Measurements from ENCODE around the gene LMAN1L. TPM values are rescaled to one million over a fixed set of nuclear protein-coding genes. Genes with fewer than 3 reads are reported as not detected.
"Not testable (repeated sequence)": the region's sequence is repeated elsewhere in the genome, so short reads cannot be mapped to it uniquely, and the experiment has no call there.

Gene LMAN1L
- total RNA-seq, 1 donor from 2014 or later, result not detected

DNA sequence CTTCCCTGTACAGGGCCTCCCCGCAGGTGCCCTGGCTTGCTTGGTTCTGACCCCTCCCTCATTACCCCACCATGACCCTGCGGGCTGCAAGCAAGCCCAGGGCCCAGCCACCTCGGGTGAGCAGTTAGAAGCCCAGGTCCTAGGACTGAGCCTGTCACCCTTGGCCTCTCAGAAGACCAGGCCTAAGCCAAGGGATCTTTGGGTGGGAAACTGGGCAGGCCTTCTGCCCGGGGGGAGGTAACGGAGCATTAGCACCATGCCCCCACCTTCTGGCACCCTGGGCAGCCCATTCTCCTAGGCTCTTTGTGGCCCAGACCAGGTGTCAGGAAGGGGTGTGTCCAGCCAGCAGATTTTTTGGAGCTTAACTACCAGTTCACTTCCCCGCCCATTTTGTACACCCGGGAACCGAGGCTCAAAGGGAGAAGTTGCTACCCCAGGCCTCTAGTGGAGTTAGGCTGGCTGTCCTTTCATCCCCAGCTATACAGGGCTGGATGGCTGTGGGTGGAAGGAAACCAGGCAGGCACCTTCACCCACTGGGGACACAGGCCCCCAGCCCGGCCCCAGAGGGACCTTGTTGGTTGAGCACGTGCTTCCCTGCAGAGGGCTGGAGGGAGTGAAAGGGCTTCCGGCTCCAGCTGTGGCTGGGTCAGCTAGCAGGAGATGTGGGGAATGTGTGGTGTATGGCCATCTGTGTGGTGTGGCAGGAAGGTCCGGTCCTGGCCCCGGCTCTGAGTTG lies 29.4 kb upstream of the LMAN1L start:
- peak overlapping the region; percentile 79 for H3K27ac ChIP-seq
- H3K36me3 ChIP-seq, result no peaks in the 10 kb centered on the region
- no peaks in the 10 kb centered on the region for H3K27me3 ChIP-seq
- no peak for DNase-seq (ENCODE audit: extremely low spot score in 2 of 2)
- H3K4me3 ChIP-seq, result peak overlapping the region; percentile 76 to 93
- TF ChIP-seq POLR2AphosphoS5 (IDR thresholded peaks at IDR 0.05; ENCODE audit: insufficient read depth in 1 of 2, low read depth in 1 of 2) (no peak), POLR2A (IDR thresholded peaks at IDR 0.05) (no peak)
- TF ChIP-seq, protein P1, sequence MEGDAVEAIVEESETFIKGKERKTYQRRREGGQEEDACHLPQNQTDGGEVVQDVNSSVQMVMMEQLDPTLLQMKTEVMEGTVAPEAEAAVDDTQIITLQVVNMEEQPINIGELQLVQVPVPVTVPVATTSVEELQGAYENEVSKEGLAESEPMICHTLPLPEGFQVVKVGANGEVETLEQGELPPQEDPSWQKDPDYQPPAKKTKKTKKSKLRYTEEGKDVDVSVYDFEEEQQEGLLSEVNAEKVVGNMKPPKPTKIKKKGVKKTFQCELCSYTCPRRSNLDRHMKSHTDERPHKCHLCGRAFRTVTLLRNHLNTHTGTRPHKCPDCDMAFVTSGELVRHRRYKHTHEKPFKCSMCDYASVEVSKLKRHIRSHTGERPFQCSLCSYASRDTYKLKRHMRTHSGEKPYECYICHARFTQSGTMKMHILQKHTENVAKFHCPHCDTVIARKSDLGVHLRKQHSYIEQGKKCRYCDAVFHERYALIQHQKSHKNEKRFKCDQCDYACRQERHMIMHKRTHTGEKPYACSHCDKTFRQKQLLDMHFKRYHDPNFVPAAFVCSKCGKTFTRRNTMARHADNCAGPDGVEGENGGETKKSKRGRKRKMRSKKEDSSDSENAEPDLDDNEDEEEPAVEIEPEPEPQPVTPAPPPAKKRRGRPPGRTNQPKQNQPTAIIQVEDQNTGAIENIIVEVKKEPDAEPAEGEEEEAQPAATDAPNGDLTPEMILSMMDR (IDR thresholded peaks at IDR 0.05), result no peak
- H3K4me1 ChIP-seq, result peaks cover 72% of the 10 kb centered on the region
- intact Hi-C loops (cut with DNase I), result loop anchor here (5.0 to 10.0 kb wide), 2 partner anchors 174 to 408 kb away; partner anchors contain the start of gene RPP25
- H3K9me3 ChIP-seq, result no peaks in the 10 kb centered on the region

DNA sequence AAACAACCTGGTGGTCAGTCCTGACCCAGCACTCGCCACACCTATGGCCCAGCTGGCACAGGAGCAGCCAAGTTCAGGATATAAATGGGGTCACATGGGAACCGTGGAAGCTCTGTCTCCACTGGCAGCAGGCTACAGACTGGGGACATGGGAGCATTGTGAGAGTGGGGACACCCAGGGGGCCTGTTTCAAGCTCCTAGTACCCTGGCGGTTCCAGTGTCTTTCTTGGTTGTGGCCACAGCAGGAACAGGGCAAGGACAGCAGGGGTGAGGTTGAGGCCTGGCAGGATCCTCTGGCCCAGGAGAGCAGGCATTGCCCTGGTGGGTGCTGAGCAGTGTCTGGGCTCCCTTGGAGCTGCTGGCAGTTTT lies 28.8 kb upstream of the LMAN1L start:
- intact Hi-C loops (cut with DNase I), result loop anchor here (5.0 to 10.0 kb wide), 2 partner anchors 174 to 409 kb away; partner anchors contain the start of gene RPP25
- TF ChIP-seq POLR2A (IDR thresholded peaks at IDR 0.05) (no peak), POLR2AphosphoS5 (IDR thresholded peaks at IDR 0.05; ENCODE audit: insufficient read depth in 1 of 2, low read depth in 1 of 2) (no peak)
- TF ChIP-seq, protein P1 (IDR thresholded peaks at IDR 0.05), result no peak
- Histone ChIP-seq H3K36me3 (no peaks in the 10 kb centered on the region), H3K27ac (peak overlapping the region; percentile 79), H3K4me1 (peaks cover 78% of the 10 kb centered on the region), H3K27me3 (no peaks in the 10 kb centered on the region), H3K9me3 (no peaks in the 10 kb centered on the region), H3K4me3 (peak overlapping the region; percentile 76 to 93)
- DNase-seq (ENCODE audit: extremely low spot score in 2 of 2), result no peak

DNA sequence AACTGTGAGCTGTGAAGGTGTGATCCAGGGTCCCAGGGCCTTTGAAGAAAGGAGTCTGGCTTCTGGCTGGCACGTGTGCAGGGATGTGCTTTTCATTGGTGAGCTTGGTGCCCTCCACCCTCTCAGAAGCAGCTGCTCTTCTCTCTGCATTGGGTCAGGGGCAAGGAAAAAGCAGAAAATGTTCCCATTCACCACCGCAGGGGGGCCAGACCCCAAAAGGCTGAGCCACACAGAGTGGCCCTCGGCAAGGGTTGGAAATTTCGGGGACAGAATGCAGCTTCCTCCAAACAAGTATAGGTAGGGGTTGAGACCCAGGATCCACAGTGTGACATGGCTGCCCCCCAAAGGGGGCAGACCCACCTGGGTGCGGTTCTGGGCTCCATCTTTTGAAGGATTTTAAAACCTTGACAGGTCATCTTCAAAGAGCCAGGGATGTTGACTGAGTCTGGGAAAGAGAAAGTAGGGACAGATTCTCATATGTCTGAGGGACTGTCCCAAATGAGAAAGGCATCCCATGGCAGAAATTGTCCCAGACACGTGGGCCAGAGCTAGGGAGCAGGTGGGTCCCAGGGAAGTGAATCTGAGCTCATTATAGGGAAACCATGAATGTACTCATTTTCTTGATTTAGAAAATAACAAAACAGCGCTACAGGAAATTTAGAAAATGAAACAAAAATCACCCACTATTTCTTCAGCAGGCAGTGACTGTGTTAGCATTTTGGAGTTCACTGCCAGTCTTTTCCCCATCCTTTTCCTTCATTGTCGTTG lies 28.0 kb upstream of the LMAN1L start:
- intact Hi-C loops (cut with DNase I), result loop anchor here (5.0 to 10.0 kb wide), 2 partner anchors 173 to 410 kb away; partner anchors contain the start of gene RPP25
- Histone ChIP-seq H3K9me3 (no peaks in the 10 kb centered on the region), H3K36me3 (no peaks in the 10 kb centered on the region), H3K4me1 (peaks cover 86% of the 10 kb centered on the region), H3K4me3 (peak overlapping the region in 1 of 2 donors; percentile 76), H3K27ac (peak overlapping the region; percentile 79), H3K27me3 (no peaks in the 10 kb centered on the region)
- TF ChIP-seq POLR2A (IDR thresholded peaks at IDR 0.05) (no peak), POLR2AphosphoS5 (IDR thresholded peaks at IDR 0.05; ENCODE audit: insufficient read depth in 1 of 2, low read depth in 1 of 2) (no peak)
- TF ChIP-seq, protein P1 (IDR thresholded peaks at IDR 0.05), result no peak
- no peak for DNase-seq (ENCODE audit: extremely low spot score in 2 of 2)

DNA sequence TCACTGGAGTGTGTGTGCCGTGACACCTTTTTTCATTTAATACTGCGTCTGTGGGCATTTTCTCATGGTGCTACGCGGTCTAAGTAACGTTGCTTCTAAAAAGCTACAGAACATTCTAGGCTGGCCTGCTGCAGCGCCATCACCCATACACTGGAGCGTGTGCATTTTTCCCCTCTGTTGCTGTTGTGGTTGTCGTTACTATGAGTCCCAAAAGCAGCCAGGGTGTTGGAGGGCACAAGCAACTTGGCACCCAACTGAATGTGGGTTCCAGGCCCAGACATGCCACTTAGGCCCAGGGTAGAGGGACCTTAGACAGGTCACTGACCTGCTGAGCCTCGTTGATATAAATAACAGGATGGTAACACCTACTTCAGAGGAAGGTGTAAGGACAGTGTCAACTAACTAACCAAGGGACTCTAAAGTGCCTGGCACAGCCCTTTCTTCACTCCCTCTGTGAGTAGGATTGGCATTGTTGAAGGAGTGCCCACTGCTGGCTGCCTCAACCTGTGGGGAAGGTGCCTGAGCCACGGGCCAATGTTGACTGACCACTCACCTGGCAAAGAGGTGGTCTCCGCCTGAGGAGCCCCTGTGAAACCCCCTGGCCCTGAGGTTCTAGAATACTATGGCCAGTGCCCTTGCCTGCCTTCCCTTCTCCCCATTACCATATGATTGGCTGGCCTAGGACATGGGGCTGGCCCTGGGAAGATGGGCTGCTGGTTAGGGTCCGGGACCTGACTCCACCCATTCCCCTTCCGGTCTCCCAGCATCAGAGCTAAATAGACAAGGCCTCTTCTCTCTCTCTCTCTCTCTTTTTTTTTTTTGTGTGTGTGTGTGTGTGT lies 27.2 kb upstream of the LMAN1L start:
- intact Hi-C loops (cut with DNase I), result loop anchor here (10.0 kb wide), 1 partner anchor 411 kb away; no protein-coding TSS in a partner anchor
- TF ChIP-seq, protein P1 (IDR thresholded peaks at IDR 0.05), result no peak
- TF ChIP-seq POLR2AphosphoS5 (IDR thresholded peaks at IDR 0.05; ENCODE audit: insufficient read depth in 1 of 2, low read depth in 1 of 2), result no peak
- no peak for TF ChIP-seq POLR2A (IDR thresholded peaks at IDR 0.05)
- Histone ChIP-seq H3K27me3 (no peaks in the 10 kb centered on the region), H3K27ac (peak overlapping the region; percentile 79), H3K36me3 (no peaks in the 10 kb centered on the region), H3K4me3 (peak overlapping the region in 1 of 2 donors; percentile 7), H3K4me1 (peaks cover 93% of the 10 kb centered on the region), H3K9me3 (no peaks in the 10 kb centered on the region)
- no peak for DNase-seq (ENCODE audit: extremely low spot score in 2 of 2)

DNA sequence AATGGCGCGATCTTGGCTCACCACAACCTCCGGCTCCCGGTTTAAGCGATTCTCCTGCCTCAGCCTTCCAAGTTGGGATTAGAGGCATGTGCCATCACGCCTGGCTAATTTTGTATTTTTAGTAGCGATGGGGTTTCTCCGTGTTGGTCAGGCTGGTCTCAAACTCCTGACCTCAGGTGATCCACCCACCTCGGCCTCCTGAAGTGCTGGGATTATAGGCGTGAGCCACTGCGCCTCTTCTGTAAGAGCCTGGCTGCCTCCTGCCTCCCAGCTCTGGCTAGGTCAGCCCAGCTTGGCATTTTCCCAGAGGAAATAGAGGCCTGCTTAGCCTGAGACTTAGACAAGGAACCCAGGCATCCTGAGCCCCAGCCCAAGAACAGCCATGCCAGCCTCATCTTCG lies 26.6 kb upstream of the LMAN1L start:
- intact Hi-C loops (cut with DNase I), result loop anchor here (10.0 kb wide), 1 partner anchor 411 kb away; no protein-coding TSS in a partner anchor
- not testable (repeated sequence) for H3K36me3 ChIP-seq; H3K9me3 ChIP-seq; H3K27me3 ChIP-seq; DNase-seq (ENCODE audit: extremely low spot score in 2 of 2)
- Histone ChIP-seq H3K4me3 (peak overlapping the region in 1 of 2 donors; percentile 7), H3K27ac (peak overlapping the region; percentile 79), H3K4me1 (peaks cover 93% of the 10 kb centered on the region)

Measured in vagina (tissue), 2 donors.